Astrocyte (in vitro differentiated cells and primary cell): ENCODE results near the gene H1-8. TPM values are rescaled to one million over a fixed set of nuclear protein-coding genes. Genes with fewer than 3 reads are reported as not detected.

Experiments used
- DNase-seq: peaks from one replicate; pipeline ENCODE4 v3.0.0-alpha.2; 2010; ENCODE audit warnings: low read depth
- FAIRE-seq: peaks from 2 replicates; lab custom pipeline; 2011; peaks lifted over from hg19 to GRCh38; lab: Jason Lieb, UNC
- H2AFZ ChIP-seq: 2 replicates; pipeline ENCODE4 v1.6.0; 2012; ENCODE audit warnings: low read depth, low read length, inconsistent platforms
- H3K27ac ChIP-seq: 2 replicates; pipeline ENCODE4 v1.5.1; 2011; ENCODE audit warnings: low read depth, low read length, inconsistent platforms
- H3K27me3 ChIP-seq: 2 replicates; pipeline ENCODE4 v1.6.0; 2011; ENCODE audit warnings: low read length, inconsistent platforms; ENCODE audit not compliant: insufficient read depth
- H3K36me3 ChIP-seq: 2 replicates; pipeline ENCODE4 v1.5.1; 2011; ENCODE audit warnings: low read length, inconsistent platforms; ENCODE audit not compliant: insufficient read depth
- H3K4me1 ChIP-seq: 2 replicates; pipeline ENCODE4 v1.5.1; 2011; ENCODE audit warnings: low read length, inconsistent platforms; ENCODE audit not compliant: insufficient read depth
- H3K4me2 ChIP-seq: 2 replicates; pipeline ENCODE4 v1.6.0; 2012; ENCODE audit warnings: low read length, inconsistent platforms
- H3K4me3 ChIP-seq: 2 replicates; pipeline ENCODE4 v1.5.1; 2011; ENCODE audit warnings: low read depth, mild to moderate bottlenecking, low read length, inconsistent platforms; ENCODE audit not compliant: insufficient read depth
- H3K79me2 ChIP-seq: 2 replicates; pipeline ENCODE4 v1.6.0; 2012; ENCODE audit warnings: mild to moderate bottlenecking, low read length, inconsistent platforms; ENCODE audit not compliant: insufficient read depth
- H3K9ac ChIP-seq: 2 replicates; pipeline ENCODE4 v1.6.0; 2012; ENCODE audit warnings: mild to moderate bottlenecking, low read length, inconsistent platforms
- H3K9me3 ChIP-seq: 2 replicates; pipeline ENCODE4 v1.5.1; 2012; ENCODE audit warnings: low read depth, mild to moderate bottlenecking, low read length, inconsistent platforms; ENCODE audit not compliant: insufficient read depth
- H4K20me1 ChIP-seq: 2 replicates; pipeline ENCODE4 v1.6.0; 2012; ENCODE audit warnings: low read length, inconsistent platforms; ENCODE audit not compliant: insufficient read depth
- H3K27ac Mint-ChIP-seq: one replicate; pipeline ENCODE4 v1.8.0; 2021; ENCODE audit warnings: mild to moderate bottlenecking, mixed read lengths; ENCODE audit not compliant: unreplicated experiment
- H3K27me3 Mint-ChIP-seq: one replicate; pipeline ENCODE4 v1.8.0; 2021; ENCODE audit warnings: low read depth, mixed read lengths; ENCODE audit not compliant: unreplicated experiment
- H3K36me3 Mint-ChIP-seq: one replicate; pipeline ENCODE4 v1.8.0; 2021; ENCODE audit warnings: low read depth, mixed read lengths; ENCODE audit not compliant: unreplicated experiment
- H3K4me1 Mint-ChIP-seq: one replicate; pipeline ENCODE4 v1.8.0; 2021; ENCODE audit warnings: low read depth, mixed read lengths; ENCODE audit not compliant: unreplicated experiment
- H3K4me3 Mint-ChIP-seq: one replicate; pipeline ENCODE4 v1.8.0; 2021; ENCODE audit warnings: mild to moderate bottlenecking, moderate library complexity, mixed read lengths; ENCODE audit not compliant: unreplicated experiment
- H3K9me3 Mint-ChIP-seq: one replicate; pipeline ENCODE4 v1.8.0; 2021; ENCODE audit warnings: mild to moderate bottlenecking, mixed read lengths; ENCODE audit not compliant: unreplicated experiment
- CTCF ChIP-seq: IDR thresholded peaks from 2 replicates; pipeline ENCODE4 v1.5.1; 2011; ENCODE audit warnings: low read depth, mild to moderate bottlenecking, inconsistent platforms, low read length, moderate library complexity; ENCODE audit not compliant: insufficient read depth
- EZH2 ChIP-seq: IDR thresholded peaks from 2 replicates; pipeline ENCODE4 v1.6.1; 2012; ENCODE audit warnings: mild to moderate bottlenecking, low read length, inconsistent platforms; ENCODE audit not compliant: insufficient read depth
- total RNA-seq: library from RNA; stranded (reverse); gene quantifications from 2 replicates; pipeline ENCODE4 v1.2.1, GENCODE V29; 2021

H1-8 gene
- total RNA-seq, 1 donor from 2014 or later, result not detected

- Mint-ChIP-seq H3K36me3 (no peaks in the 10 kb centered on the region), H3K9me3 (no peaks in the 10 kb centered on the region), H3K4me1 (peaks cover 12% of the 10 kb centered on the region), H3K27ac (no peak overlapping the region), H3K27me3 (peaks cover 7% of the 10 kb centered on the region), H3K4me3 (no peak overlapping the region)
- no peak for DNase-seq
- no peaks in the 10 kb centered on the region for H3K27me3 ChIP-seq
- no peak overlapping the region for H3K27ac ChIP-seq
- no peaks in the 10 kb centered on the region for H3K36me3 ChIP-seq
- no peak for FAIRE-seq
- H3K9me3 ChIP-seq, result no peaks in the 10 kb centered on the region
- H3K4me2 ChIP-seq, result no peak overlapping the region
- no peak overlapping the region for H3K4me3 ChIP-seq
- no peaks in the 10 kb centered on the region for H4K20me1 ChIP-seq
- H3K4me1 ChIP-seq, result no peaks in the 10 kb centered on the region
- no peak for TF ChIP-seq EZH2
- no peak for TF ChIP-seq CTCF
- no peak overlapping the region for H3K9ac ChIP-seq
- no peak overlapping the region for H2AFZ ChIP-seq
- H3K79me2 ChIP-seq, result no peaks in the 10 kb centered on the region
These were observed 3.8 kb upstream of the H1-8 start for GRCh38 chr3:129539206-129539605.

- Histone ChIP-seq H3K9me3 (no peaks in the 10 kb centered on the region), H3K27me3 (no peaks in the 10 kb centered on the region), H3K4me3 (no peak overlapping the region), H4K20me1 (no peaks in the 10 kb centered on the region), H3K4me1 (no peaks in the 10 kb centered on the region), H3K79me2 (no peaks in the 10 kb centered on the region), H3K4me2 (no peak overlapping the region), H2AFZ (no peak overlapping the region), H3K36me3 (no peaks in the 10 kb centered on the region), H3K9ac (no peak overlapping the region), H3K27ac (no peak overlapping the region)
- Mint-ChIP-seq H3K36me3 (no peaks in the 10 kb centered on the region), H3K27me3 (peaks cover 7% of the 10 kb centered on the region), H3K4me1 (peaks cover 5% of the 10 kb centered on the region), H3K27ac (no peak overlapping the region), H3K9me3 (no peaks in the 10 kb centered on the region), H3K4me3 (no peak overlapping the region)
- no peak for FAIRE-seq
- TF ChIP-seq CTCF (no peak), EZH2 (no peak)
- DNase-seq, result no peak
These were observed 2.0 kb upstream of the H1-8 start for GRCh38 chr3:129540776-129541516.

GRCh38 chr3:129542747-129543146 lies 228 bp upstream of the H1-8 start:
- Histone ChIP-seq H3K79me2 (no peaks in the 10 kb centered on the region), H3K9ac (no peak overlapping the region), H3K27ac (no peak overlapping the region), H2AFZ (no peak overlapping the region), H3K9me3 (no peaks in the 10 kb centered on the region), H3K4me2 (no peak overlapping the region), H4K20me1 (no peaks in the 10 kb centered on the region), H3K27me3 (no peaks in the 10 kb centered on the region), H3K4me1 (no peaks in the 10 kb centered on the region), H3K36me3 (no peaks in the 10 kb centered on the region), H3K4me3 (no peak overlapping the region)
- no peak for TF ChIP-seq EZH2
- no peak for TF ChIP-seq CTCF
- H3K4me1 Mint-ChIP-seq, result peaks cover 5% of the 10 kb centered on the region
- DNase-seq (no peak), FAIRE-seq (no peak)
- no peaks in the 10 kb centered on the region for H3K36me3 Mint-ChIP-seq
- no peak overlapping the region for H3K4me3 Mint-ChIP-seq
- H3K9me3 Mint-ChIP-seq, result no peaks in the 10 kb centered on the region
- H3K27me3 Mint-ChIP-seq, result peaks cover 7% of the 10 kb centered on the region
- H3K27ac Mint-ChIP-seq, result no peak overlapping the region
